H9 (cell line): ENCODE data around the gene DCST2. TPM values are rescaled to one million over a fixed set of nuclear protein-coding genes. Genes with fewer than 3 reads are reported as not detected.

Experiments
- DNase-seq: peaks from one replicate; pipeline ENCODE4 v3.0.0-alpha.2; 2017
- H2AFZ ChIP-seq: one replicate; pipeline ENCODE4 v1.6.1; 2013; ENCODE audit warnings: mild to moderate bottlenecking, low read length, control low read depth, moderate library complexity
- H2AK5ac ChIP-seq: 2 replicates; pipeline ENCODE4 v1.6.1; 2013; ENCODE audit warnings: low read length, control low read depth, mixed read lengths; ENCODE audit not compliant: insufficient read length
- H2BK120ac ChIP-seq: one replicate; pipeline ENCODE4 v1.6.1; 2013; ENCODE audit warnings: low read depth, mild to moderate bottlenecking, low read length, control low read depth, inconsistent platforms; ENCODE audit not compliant: poor library complexity, severe bottlenecking
- H2BK12ac ChIP-seq: 2 replicates; pipeline ENCODE4 v1.6.1; 2013; ENCODE audit warnings: low read length, control low read depth, mixed read lengths, low read depth; ENCODE audit not compliant: insufficient read length
- H2BK15ac ChIP-seq: 2 replicates; pipeline ENCODE4 v1.6.1; 2013; ENCODE audit warnings: low read depth, low read length, control low read depth
- H2BK20ac ChIP-seq: one replicate; pipeline ENCODE4 v1.6.1; 2013; ENCODE audit warnings: low read depth, mild to moderate bottlenecking, low read length, control low read depth, inconsistent platforms; ENCODE audit not compliant: poor library complexity, severe bottlenecking
- H2BK5ac ChIP-seq: 2 replicates; pipeline ENCODE4 v1.6.1; 2013; ENCODE audit warnings: low read length, control low read depth, mixed read lengths; ENCODE audit not compliant: insufficient read length
- H3K14ac ChIP-seq: 2 replicates; pipeline ENCODE4 v1.6.1; 2013; ENCODE audit warnings: low read length, control low read depth; ENCODE audit not compliant: insufficient read depth
- H3K18ac ChIP-seq: 2 replicates; pipeline ENCODE4 v1.6.1; 2013; ENCODE audit warnings: low read depth, mild to moderate bottlenecking, mixed read lengths, low read length, control low read depth; ENCODE audit not compliant: insufficient read length
- H3K23ac ChIP-seq: 2 replicates; pipeline ENCODE4 v1.6.1; 2013; ENCODE audit warnings: low read length, control low read depth, mixed read lengths, low read depth; ENCODE audit not compliant: insufficient read length
- H3K23me2 ChIP-seq: 2 replicates; pipeline ENCODE4 v1.6.1; 2013; ENCODE audit warnings: low read depth, mild to moderate bottlenecking, mixed read lengths, low read length, control low read depth; ENCODE audit not compliant: insufficient read length, poor library complexity, severe bottlenecking
- H3K27ac ChIP-seq: 2 replicates; pipeline ENCODE4 v1.5.1; 2013; ENCODE audit warnings: low read length, control low read depth, mixed read lengths, low read depth; ENCODE audit not compliant: insufficient read length
- H3K27me3 ChIP-seq: 2 replicates; pipeline ENCODE4 v1.6.1; 2013; ENCODE audit warnings: low read length, control low read depth, inconsistent platforms; ENCODE audit not compliant: insufficient read depth
- H3K4ac ChIP-seq: 2 replicates; pipeline ENCODE4 v1.6.1; 2013; ENCODE audit warnings: low read depth, mild to moderate bottlenecking, control low read depth, inconsistent platforms, low read length, moderate library complexity
- H3K4me1 ChIP-seq: 2 replicates; pipeline ENCODE4 v1.6.1; 2013; ENCODE audit warnings: low read length, control low read depth, inconsistent platforms; ENCODE audit not compliant: insufficient read depth
- H3K4me2 ChIP-seq: 2 replicates; pipeline ENCODE4 v1.6.1; 2013; ENCODE audit warnings: low read length, control low read depth, mixed read lengths; ENCODE audit not compliant: insufficient read length, insufficient read depth
- H3K56ac ChIP-seq: 2 replicates; pipeline ENCODE4 v1.6.1; 2013; ENCODE audit warnings: low read depth, mild to moderate bottlenecking, mixed read lengths, low read length, control low read depth; ENCODE audit not compliant: insufficient read length
- H3K79me1 ChIP-seq: 2 replicates; pipeline ENCODE4 v1.6.1; 2013; ENCODE audit warnings: low read depth, mild to moderate bottlenecking, moderate library complexity, low read length, control low read depth, inconsistent platforms; ENCODE audit not compliant: insufficient read depth, poor library complexity, severe bottlenecking
- H3K79me2 ChIP-seq: 2 replicates; pipeline ENCODE4 v1.6.1; 2013; ENCODE audit warnings: low read length, control low read depth, inconsistent platforms; ENCODE audit not compliant: insufficient read depth
- H3K9ac ChIP-seq: 2 replicates; pipeline ENCODE4 v1.6.1; 2013; ENCODE audit warnings: low read length, control low read depth, mixed read lengths; ENCODE audit not compliant: insufficient read length; ENCODE audit errors: extremely low read depth
- H3K9me3 ChIP-seq: one replicate; pipeline ENCODE4 v1.6.1; 2013; ENCODE audit warnings: low read depth, low read length, inconsistent platforms; ENCODE audit not compliant: control insufficient read depth
- H3T11ph ChIP-seq: one replicate; pipeline ENCODE4 v1.6.1; 2013; ENCODE audit warnings: mild to moderate bottlenecking, low read length, control low read depth, inconsistent platforms
- H4K20me1 ChIP-seq: one replicate; pipeline ENCODE4 v1.6.1; 2013; ENCODE audit not compliant: control insufficient read depth, insufficient read length, insufficient read depth
- H4K5ac ChIP-seq: 2 replicates; pipeline ENCODE4 v1.6.1; 2013; ENCODE audit warnings: low read depth, mild to moderate bottlenecking, mixed read lengths, low read length, control low read depth; ENCODE audit not compliant: insufficient read length
- H4K8ac ChIP-seq: replicated peaks from 2 replicates; pipeline ENCODE4 v1.6.1; 2013; ENCODE audit warnings: low read length, control low read depth, mixed read lengths, low read depth; ENCODE audit not compliant: insufficient read length
- H4K91ac ChIP-seq: 2 replicates; pipeline ENCODE4 v1.6.1; 2013; ENCODE audit warnings: low read depth, mild to moderate bottlenecking, moderate library complexity, mixed read lengths, low read length, control low read depth; ENCODE audit not compliant: insufficient read length
- H3K27ac Mint-ChIP-seq, 3 experiments: 2 replicates in 2 of 3; 3 replicates in 1 of 3; pipeline ENCODE4 v1.8.0; 2020 to 2021; ENCODE audit warnings: mixed read lengths in 3 of 3, mild to moderate bottlenecking in 1 of 3, moderate library complexity in 1 of 3
- H3K27me3 Mint-ChIP-seq: 2 replicates; pipeline ENCODE4 v1.8.0; 2021; ENCODE audit warnings: low read depth, mild to moderate bottlenecking, moderate library complexity, mixed read lengths
- H3K36me3 Mint-ChIP-seq, 3 experiments: 2 replicates in 2 of 3; 3 replicates in 1 of 3; pipeline ENCODE4 v1.8.0; 2020 to 2021; ENCODE audit warnings: low read depth in 3 of 3, mixed read lengths in 3 of 3; ENCODE audit not compliant: insufficient read depth in 1 of 3
- H3K4me1 Mint-ChIP-seq, 2 experiments: 2 replicates each; pipeline ENCODE4 v1.8.0; 2020; ENCODE audit warnings: mixed read lengths in 2 of 2
- H3K4me3 Mint-ChIP-seq, 2 experiments: 2 replicates in 1 of 2; 3 replicates in 1 of 2; pipeline ENCODE4 v1.8.0; 2020 to 2021; ENCODE audit warnings: mild to moderate bottlenecking in 2 of 2, mixed read lengths in 2 of 2, moderate library complexity in 1 of 2
- H3K9me3 Mint-ChIP-seq, 2 experiments: 2 replicates in 1 of 2; 3 replicates in 1 of 2; pipeline ENCODE4 v1.8.0; 2020; ENCODE audit warnings: mild to moderate bottlenecking in 2 of 2, mixed read lengths in 2 of 2, moderate library complexity in 1 of 2
- WGBS: extraction: QIAGEN DNeasy Blood & Tissue Kit; methylation state at CpG from one replicate; pipeline ENCODE4 v1.1.7; 2013; ENCODE audit warnings: missing lambda C conversion rate, low lambda C conversion rate, mixed read lengths; ENCODE audit not compliant: insufficient read length; ENCODE audit errors: extremely low coverage; 5-methylcytosine and 5-hydroxymethylcytosine counted together
- total RNA-seq: library from RNA; stranded (reverse); gene quantifications from 2 replicates; pipeline ENCODE4 v1.2.1, GENCODE V29; 2021
- TF ChIP-seq, protein P1 (sequence below): fragments of 200-600 bp; sonication (generic); conservative IDR thresholded peaks from 3 replicates; pipeline ENCODE4 v1.8.0; 2021; ENCODE audit warnings: antibody characterized with exemption, mild to moderate bottlenecking

Gene DCST2
- total RNA-seq, 1 experiment from 2014 or later = 0.35 TPM

DNA sequence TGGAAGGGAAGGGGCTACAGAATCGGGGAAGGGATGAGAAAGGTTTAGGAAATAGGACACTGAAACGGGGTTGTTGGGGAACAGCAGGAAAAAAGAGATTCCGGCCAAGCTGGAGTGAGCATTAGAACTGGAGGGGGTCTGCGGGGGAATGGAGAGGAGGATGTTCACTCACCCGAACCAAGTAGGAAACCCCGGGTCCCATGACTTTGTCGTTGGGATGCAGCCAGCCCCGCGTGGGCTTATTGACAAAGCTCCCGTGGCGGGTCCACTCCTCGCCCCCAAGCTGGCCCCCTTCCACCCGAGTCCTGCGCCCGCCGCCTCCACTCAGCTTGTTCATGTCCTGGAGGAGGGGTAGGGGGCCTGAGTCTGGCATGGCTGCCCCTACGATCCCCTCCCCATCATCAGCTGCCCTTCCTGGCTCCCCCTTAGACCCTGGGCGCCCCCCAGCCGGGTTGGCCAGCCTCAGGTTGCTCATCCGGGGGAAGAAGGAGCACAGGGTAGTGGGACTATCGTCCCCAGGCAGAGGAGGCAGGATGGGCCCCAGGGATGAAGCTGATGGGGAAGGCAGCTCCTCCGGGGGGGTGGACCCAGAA lies 63.6 kb downstream of the DCST2 start:
- H3K9ac ChIP-seq = peak overlapping the region; percentile 59
- Mint-ChIP-seq H3K27me3 (no peaks in the 10 kb centered on the region), H3K27ac (peak overlapping the region; percentile 33 to 95 (median 50); a peak in 6 of 7 replicates), H3K9me3 (no peaks in the 10 kb centered on the region), H3K36me3 (peaks cover 29 to 44% (median 36%) of the 10 kb centered on the region in 3 experiments), H3K4me1 (peaks cover 40 to 43% of the 10 kb centered on the region in 2 experiments), H3K4me3 (peak overlapping the region in 1 of 2 experiments; percentile 96; a peak in 4 of 5 replicates)
- no peak overlapping the region for H3K4ac ChIP-seq
- no peaks in the 10 kb centered on the region for H3K27me3 ChIP-seq
- peak overlapping the region; percentile 77 for H3K4me2 ChIP-seq
- no peak overlapping the region for H2BK20ac ChIP-seq
- TF ChIP-seq, protein P1, sequence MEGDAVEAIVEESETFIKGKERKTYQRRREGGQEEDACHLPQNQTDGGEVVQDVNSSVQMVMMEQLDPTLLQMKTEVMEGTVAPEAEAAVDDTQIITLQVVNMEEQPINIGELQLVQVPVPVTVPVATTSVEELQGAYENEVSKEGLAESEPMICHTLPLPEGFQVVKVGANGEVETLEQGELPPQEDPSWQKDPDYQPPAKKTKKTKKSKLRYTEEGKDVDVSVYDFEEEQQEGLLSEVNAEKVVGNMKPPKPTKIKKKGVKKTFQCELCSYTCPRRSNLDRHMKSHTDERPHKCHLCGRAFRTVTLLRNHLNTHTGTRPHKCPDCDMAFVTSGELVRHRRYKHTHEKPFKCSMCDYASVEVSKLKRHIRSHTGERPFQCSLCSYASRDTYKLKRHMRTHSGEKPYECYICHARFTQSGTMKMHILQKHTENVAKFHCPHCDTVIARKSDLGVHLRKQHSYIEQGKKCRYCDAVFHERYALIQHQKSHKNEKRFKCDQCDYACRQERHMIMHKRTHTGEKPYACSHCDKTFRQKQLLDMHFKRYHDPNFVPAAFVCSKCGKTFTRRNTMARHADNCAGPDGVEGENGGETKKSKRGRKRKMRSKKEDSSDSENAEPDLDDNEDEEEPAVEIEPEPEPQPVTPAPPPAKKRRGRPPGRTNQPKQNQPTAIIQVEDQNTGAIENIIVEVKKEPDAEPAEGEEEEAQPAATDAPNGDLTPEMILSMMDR = no peak
- WGBS = no CpG with 5 or more reads among the region's 22 CpGs
- H2AFZ ChIP-seq = no peak overlapping the region
- no peak overlapping the region for H2BK120ac ChIP-seq
- H3K79me2 ChIP-seq = peaks cover 10% of the 10 kb centered on the region; the same call in 1 of the 2 replicates
- H3K4me1 ChIP-seq = peaks cover 4% of the 10 kb centered on the region; the same call in 1 of the 2 replicates
- H4K20me1 ChIP-seq = peaks cover 2% of the 10 kb centered on the region
- no peak overlapping the region for H3K27ac ChIP-seq
- peak overlapping the region; percentile 27 for H3K18ac ChIP-seq
- no peak overlapping the region for H2BK15ac ChIP-seq
- H3K79me1 ChIP-seq = peaks cover 7% of the 10 kb centered on the region
- no peak for DNase-seq
- peaks cover 31% of the 10 kb centered on the region for H3K23me2 ChIP-seq
- H3K9me3 ChIP-seq = no peaks in the 10 kb centered on the region
- H2AK5ac ChIP-seq = no peak overlapping the region
- no peak overlapping the region for H4K8ac ChIP-seq
- H3K56ac ChIP-seq = no peak overlapping the region
- H4K5ac ChIP-seq = no peak overlapping the region
- no peak overlapping the region for H2BK5ac ChIP-seq
- no peak overlapping the region for H2BK12ac ChIP-seq
- no peak overlapping the region for H3K23ac ChIP-seq
- no peak overlapping the region for H4K91ac ChIP-seq
- H3T11ph ChIP-seq = no peak overlapping the region
- H3K14ac ChIP-seq = peak overlapping the region; percentile 54; the same call in 1 of the 2 replicates
